HepG2 (cell line): ENCODE data around the gene ABCC3. TPM values are rescaled to one million over a fixed set of nuclear protein-coding genes. Genes with fewer than 3 reads are reported as not detected.

Experiments
- AHR ChIP-seq: IDR thresholded peaks from 2 replicates; pipeline ENCODE4 v1.6.1; 2018; ENCODE audit warnings: missing genetic modification reagents, missing compliant biosample characterization
- BCL6 ChIP-seq: IDR thresholded peaks from 2 replicates; pipeline ENCODE4 v1.6.1; 2016; ENCODE audit warnings: missing genetic modification reagents, missing compliant biosample characterization
- CBFB ChIP-seq: sonication (generic); formaldehyde crosslinking; IDR thresholded peaks from 2 replicates; pipeline ENCODE4 v1.4.0; 2020; ENCODE audit warnings: missing genetic modification reagents
- CENPX ChIP-seq: sonication (generic); formaldehyde crosslinking; IDR thresholded peaks from 2 replicates; pipeline ENCODE4 v1.9.0; 2021; ENCODE audit warnings: mild to moderate bottlenecking, missing genetic modification reagents, moderate library complexity
- EEA1 ChIP-seq: sonication (generic); formaldehyde crosslinking; IDR thresholded peaks from 2 replicates; pipeline ENCODE4 v1.5.1; 2020; ENCODE audit warnings: mild to moderate bottlenecking, missing genetic modification reagents, borderline replicate concordance
- GLI4 ChIP-seq: sonication (generic); formaldehyde crosslinking; IDR thresholded peaks from 2 replicates; pipeline ENCODE4 v1.5.1; 2020; ENCODE audit warnings: missing genetic modification reagents, mild to moderate bottlenecking, moderate library complexity, borderline replicate concordance
- MTF1 ChIP-seq: sonication (generic); formaldehyde crosslinking; IDR thresholded peaks from 2 replicates; pipeline ENCODE4 v1.5.0; 2020; ENCODE audit warnings: missing genetic modification reagents
- MXI1 ChIP-seq: IDR thresholded peaks from 3 replicates; pipeline ENCODE4 v1.6.1; 2012; ENCODE audit warnings: low read depth, low read length, inconsistent platforms, borderline replicate concordance
- POLR2A ChIP-seq, 2 experiments: IDR thresholded peaks; 2 replicates each; pipeline ENCODE4 v1.6.1; 2011; ENCODE audit warnings: low read depth in 2 of 2, low read length in 2 of 2, mild to moderate bottlenecking in 1 of 2, moderate library complexity in 1 of 2; ENCODE audit not compliant: insufficient read depth in 1 of 2
- ZNF337 ChIP-seq: sonication (generic); formaldehyde crosslinking; IDR thresholded peaks from 2 replicates; pipeline ENCODE4 v1.5.1; 2020; ENCODE audit warnings: missing genetic modification reagents, low read depth, mild to moderate bottlenecking, borderline replicate concordance
- ZNF510 ChIP-seq: sonication (generic); formaldehyde crosslinking; IDR thresholded peaks from 2 replicates; pipeline ENCODE4 v1.4.0; 2020; ENCODE audit warnings: low read depth, mild to moderate bottlenecking, missing genetic modification reagents
- ZNF570 ChIP-seq: sonication (generic); formaldehyde crosslinking; IDR thresholded peaks from 2 replicates; pipeline ENCODE4 v1.4.0; 2020; ENCODE audit warnings: mild to moderate bottlenecking, missing genetic modification reagents, borderline replicate concordance
- ZNF816 ChIP-seq: sonication (generic); formaldehyde crosslinking; IDR thresholded peaks from 2 replicates; pipeline ENCODE4 v1.8.0; 2022; ENCODE audit warnings: missing genetic modification reagents, mild to moderate bottlenecking, borderline replicate concordance
- polyA plus RNA-seq, 8 experiments: library from polyadenylated mRNA; depleted of rRNA in 3 of 8; stranded (reverse) in 7 of 8; unstranded in 1 of 8; fragments of >200 nt; fragmentation: Illumina TruSeq in 4 of 8; extraction: Trizol in 4 of 8; gene quantifications; 2 replicates each; pipeline versions ENCODE4 v1.2.1 to v1.2.3, GENCODE V29; 2011 to 2016; ENCODE audit warnings: low read depth in 4 of 8, missing spikeins in 1 of 8, mixed read lengths in 1 of 8; ENCODE audit not compliant: insufficient read depth in 1 of 8
- total RNA-seq, 5 experiments: library from RNA; depleted of rRNA; stranded (reverse); fragments of >200 nt; fragmentation: Illumina TruSeq; extraction: Trizol; gene quantifications; 2 replicates each; pipeline ENCODE4 v1.2.3, GENCODE V29; 2016; ENCODE audit warnings: low read depth in 1 of 5
- TF ChIP-seq, protein P1 (sequence below): sonication (generic); formaldehyde crosslinking; IDR thresholded peaks from 2 replicates; pipeline ENCODE4 v1.4.0; 2020; ENCODE audit warnings: missing genetic modification reagents
- TF ChIP-seq, protein P2 (sequence below): IDR thresholded peaks from 2 replicates; pipeline ENCODE4 v1.6.1; 2016; ENCODE audit warnings: missing compliant biosample characterization, missing genetic modification reagents, borderline replicate concordance
- TF ChIP-seq, protein P3 (sequence below): sonication (generic); formaldehyde crosslinking; IDR thresholded peaks from 2 replicates; pipeline ENCODE4; 2020; ENCODE audit warnings: missing genetic modification reagents, mild to moderate bottlenecking, borderline replicate concordance
- TF ChIP-seq, protein P4 (sequence below): sonication (generic); formaldehyde crosslinking; IDR thresholded peaks from 2 replicates; pipeline ENCODE4 v1.5.0; 2020; ENCODE audit warnings: missing genetic modification reagents, mild to moderate bottlenecking, borderline replicate concordance
- TF ChIP-seq, protein P5 (sequence below): sonication (generic); formaldehyde crosslinking; IDR thresholded peaks from 2 replicates; pipeline ENCODE4 v1.5.0; 2020; ENCODE audit warnings: mild to moderate bottlenecking, missing genetic modification reagents

The ABCC3 gene
- total and polyA plus RNA-seq, 2 of the 13 experiments (the other 11 are each of a cell fraction or from before 2014, with no cell fraction given): 25.2 to 50.7 TPM

DNA sequence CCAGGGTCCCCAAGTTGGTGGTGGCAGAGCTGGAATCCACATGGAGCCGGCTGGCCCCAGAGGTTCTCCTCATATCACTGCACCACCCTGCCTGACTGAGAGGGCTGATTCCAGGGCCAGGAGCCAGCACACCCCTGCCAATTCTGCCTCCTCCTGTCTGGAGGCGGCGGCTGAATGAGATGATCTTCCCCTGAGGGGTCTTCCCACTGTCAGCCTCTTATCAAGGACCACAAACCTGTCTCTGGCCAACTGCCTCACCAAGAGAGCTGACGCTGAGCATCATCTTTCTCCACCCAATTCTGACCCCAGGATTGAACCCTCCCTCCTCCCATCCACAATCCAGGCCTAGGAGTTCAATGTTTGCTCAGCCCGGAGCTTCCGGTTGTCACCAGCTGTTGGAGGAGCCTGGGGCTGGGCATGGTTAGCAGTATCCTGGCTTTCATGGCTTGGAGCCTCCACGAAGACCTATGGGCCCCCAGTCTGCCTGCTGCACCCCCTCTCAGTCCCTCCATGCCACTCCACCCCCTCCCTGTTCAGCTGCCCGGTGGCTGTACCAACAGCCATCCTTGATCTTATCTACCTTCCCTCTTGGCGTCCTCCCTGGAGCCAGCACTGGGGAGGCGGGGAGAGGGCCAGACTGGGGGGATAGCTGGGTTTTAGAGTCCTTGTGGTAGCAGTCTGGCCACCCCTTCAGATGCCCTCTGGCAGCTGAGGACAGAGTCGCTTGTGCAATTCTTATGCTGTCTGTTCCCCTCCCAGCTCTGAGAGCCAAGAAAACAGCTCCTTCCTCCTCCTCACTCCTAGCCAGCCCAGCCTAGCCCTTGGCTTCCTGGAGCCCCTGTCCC, 25.6 kb downstream of the ABCC3 start (continued):
- TF ChIP-seq, protein P1, sequence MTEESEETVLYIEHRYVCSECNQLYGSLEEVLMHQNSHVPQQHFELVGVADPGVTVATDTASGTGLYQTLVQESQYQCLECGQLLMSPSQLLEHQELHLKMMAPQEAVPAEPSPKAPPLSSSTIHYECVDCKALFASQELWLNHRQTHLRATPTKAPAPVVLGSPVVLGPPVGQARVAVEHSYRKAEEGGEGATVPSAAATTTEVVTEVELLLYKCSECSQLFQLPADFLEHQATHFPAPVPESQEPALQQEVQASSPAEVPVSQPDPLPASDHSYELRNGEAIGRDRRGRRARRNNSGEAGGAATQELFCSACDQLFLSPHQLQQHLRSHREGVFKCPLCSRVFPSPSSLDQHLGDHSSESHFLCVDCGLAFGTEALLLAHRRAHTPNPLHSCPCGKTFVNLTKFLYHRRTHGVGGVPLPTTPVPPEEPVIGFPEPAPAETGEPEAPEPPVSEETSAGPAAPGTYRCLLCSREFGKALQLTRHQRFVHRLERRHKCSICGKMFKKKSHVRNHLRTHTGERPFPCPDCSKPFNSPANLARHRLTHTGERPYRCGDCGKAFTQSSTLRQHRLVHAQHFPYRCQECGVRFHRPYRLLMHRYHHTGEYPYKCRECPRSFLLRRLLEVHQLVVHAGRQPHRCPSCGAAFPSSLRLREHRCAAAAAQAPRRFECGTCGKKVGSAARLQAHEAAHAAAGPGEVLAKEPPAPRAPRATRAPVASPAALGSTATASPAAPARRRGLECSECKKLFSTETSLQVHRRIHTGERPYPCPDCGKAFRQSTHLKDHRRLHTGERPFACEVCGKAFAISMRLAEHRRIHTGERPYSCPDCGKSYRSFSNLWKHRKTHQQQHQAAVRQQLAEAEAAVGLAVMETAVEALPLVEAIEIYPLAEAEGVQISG (CRISPR knock-in tag): peak; percentile 59; the same call in 1 of the 2 replicates
- no peak for TF ChIP-seq EEA1
- no peak for TF ChIP-seq ZNF570 (CRISPR knock-in tag)
- 0 out of 4 replicates have a peak, but pooled peaks of 1 of the 2 experiments have one; percentile 20 for TF ChIP-seq POLR2A (IDR thresholded peaks at IDR 0.05; ENCODE audit: insufficient read depth in 1 of 2, low read depth in 2 of 2, low read length in 2 of 2)
- TF ChIP-seq, protein P2, sequence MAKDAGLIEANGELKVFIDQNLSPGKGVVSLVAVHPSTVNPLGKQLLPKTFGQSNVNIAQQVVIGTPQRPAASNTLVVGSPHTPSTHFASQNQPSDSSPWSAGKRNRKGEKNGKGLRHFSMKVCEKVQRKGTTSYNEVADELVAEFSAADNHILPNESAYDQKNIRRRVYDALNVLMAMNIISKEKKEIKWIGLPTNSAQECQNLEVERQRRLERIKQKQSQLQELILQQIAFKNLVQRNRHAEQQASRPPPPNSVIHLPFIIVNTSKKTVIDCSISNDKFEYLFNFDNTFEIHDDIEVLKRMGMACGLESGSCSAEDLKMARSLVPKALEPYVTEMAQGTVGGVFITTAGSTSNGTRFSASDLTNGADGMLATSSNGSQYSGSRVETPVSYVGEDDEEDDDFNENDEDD (CRISPR knock-in tag): peak; percentile 50; the same call in 1 of the 2 replicates
- TF ChIP-seq, protein P3, sequence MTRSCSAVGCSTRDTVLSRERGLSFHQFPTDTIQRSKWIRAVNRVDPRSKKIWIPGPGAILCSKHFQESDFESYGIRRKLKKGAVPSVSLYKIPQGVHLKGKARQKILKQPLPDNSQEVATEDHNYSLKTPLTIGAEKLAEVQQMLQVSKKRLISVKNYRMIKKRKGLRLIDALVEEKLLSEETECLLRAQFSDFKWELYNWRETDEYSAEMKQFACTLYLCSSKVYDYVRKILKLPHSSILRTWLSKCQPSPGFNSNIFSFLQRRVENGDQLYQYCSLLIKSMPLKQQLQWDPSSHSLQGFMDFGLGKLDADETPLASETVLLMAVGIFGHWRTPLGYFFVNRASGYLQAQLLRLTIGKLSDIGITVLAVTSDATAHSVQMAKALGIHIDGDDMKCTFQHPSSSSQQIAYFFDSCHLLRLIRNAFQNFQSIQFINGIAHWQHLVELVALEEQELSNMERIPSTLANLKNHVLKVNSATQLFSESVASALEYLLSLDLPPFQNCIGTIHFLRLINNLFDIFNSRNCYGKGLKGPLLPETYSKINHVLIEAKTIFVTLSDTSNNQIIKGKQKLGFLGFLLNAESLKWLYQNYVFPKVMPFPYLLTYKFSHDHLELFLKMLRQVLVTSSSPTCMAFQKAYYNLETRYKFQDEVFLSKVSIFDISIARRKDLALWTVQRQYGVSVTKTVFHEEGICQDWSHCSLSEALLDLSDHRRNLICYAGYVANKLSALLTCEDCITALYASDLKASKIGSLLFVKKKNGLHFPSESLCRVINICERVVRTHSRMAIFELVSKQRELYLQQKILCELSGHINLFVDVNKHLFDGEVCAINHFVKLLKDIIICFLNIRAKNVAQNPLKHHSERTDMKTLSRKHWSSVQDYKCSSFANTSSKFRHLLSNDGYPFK (CRISPR knock-in tag): peak; percentile 39; the same call in 1 of the 2 replicates
- TF ChIP-seq, protein P4, sequence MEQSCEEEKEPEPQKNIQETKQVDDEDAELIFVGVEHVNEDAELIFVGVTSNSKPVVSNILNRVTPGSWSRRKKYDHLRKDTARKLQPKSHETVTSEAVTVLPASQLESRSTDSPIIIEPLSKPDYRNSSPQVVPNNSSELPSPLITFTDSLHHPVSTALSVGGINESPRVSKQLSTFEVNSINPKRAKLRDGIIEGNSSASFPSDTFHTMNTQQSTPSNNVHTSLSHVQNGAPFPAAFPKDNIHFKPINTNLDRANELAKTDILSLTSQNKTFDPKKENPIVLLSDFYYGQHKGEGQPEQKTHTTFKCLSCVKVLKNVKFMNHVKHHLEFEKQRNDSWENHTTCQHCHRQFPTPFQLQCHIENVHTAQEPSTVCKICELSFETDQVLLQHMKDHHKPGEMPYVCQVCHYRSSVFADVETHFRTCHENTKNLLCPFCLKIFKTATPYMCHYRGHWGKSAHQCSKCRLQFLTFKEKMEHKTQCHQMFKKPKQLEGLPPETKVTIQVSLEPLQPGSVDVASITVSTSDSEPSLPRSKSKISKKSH (CRISPR knock-in tag): no peak
- no peak for TF ChIP-seq CBFB
- TF ChIP-seq BCL6: no peak
- TF ChIP-seq ZNF816: no peak
- TF ChIP-seq GLI4: no peak
- TF ChIP-seq ZNF510: 0 out of 2 replicates have a peak, but pooled peaks have one; percentile 26
- no peak for TF ChIP-seq CENPX
- peak; percentile 41; the same call in 1 of the 3 replicates for TF ChIP-seq MXI1
- TF ChIP-seq, protein P5, sequence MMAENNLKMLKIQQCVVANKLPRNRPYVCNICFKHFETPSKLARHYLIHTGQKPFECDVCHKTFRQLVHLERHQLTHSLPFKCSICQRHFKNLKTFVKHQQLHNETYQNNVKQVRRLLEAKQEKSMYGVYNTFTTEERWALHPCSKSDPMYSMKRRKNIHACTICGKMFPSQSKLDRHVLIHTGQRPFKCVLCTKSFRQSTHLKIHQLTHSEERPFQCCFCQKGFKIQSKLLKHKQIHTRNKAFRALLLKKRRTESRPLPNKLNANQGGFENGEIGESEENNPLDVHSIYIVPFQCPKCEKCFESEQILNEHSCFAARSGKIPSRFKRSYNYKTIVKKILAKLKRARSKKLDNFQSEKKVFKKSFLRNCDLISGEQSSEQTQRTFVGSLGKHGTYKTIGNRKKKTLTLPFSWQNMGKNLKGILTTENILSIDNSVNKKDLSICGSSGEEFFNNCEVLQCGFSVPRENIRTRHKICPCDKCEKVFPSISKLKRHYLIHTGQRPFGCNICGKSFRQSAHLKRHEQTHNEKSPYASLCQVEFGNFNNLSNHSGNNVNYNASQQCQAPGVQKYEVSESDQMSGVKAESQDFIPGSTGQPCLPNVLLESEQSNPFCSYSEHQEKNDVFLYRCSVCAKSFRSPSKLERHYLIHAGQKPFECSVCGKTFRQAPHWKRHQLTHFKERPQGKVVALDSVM (CRISPR knock-in tag): no peak
- TF ChIP-seq ZNF337: no peak
- no peak for TF ChIP-seq MTF1 (CRISPR knock-in tag)
- TF ChIP-seq AHR (CRISPR knock-in tag): no peak
